ENCODE measurements around the gene SSRP1.

The SSRP1 gene

DNA sequence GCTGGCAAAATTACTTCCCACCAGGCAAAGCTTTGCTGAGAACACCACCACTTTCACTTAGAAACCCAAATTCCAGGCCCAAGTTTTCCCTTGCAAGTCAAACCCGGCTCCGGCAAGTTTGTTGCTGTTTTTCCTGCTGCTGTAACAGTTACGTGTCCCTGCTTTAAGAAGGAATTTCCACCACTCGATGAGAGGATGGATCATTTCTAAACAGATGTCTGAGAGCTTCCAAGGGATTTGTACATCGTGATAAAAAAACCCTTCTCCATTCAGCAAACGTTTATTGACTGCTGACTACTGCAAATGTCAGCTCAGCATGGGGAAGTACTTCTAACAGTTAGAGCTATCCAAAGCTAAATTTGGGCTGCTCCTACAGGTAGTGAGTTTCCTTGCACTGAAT is 22.2 kb upstream of the SSRP1 start:
- no peak for DNase-seq (ENCODE audit: low read depth)
- TF ChIP-seq, protein P1, sequence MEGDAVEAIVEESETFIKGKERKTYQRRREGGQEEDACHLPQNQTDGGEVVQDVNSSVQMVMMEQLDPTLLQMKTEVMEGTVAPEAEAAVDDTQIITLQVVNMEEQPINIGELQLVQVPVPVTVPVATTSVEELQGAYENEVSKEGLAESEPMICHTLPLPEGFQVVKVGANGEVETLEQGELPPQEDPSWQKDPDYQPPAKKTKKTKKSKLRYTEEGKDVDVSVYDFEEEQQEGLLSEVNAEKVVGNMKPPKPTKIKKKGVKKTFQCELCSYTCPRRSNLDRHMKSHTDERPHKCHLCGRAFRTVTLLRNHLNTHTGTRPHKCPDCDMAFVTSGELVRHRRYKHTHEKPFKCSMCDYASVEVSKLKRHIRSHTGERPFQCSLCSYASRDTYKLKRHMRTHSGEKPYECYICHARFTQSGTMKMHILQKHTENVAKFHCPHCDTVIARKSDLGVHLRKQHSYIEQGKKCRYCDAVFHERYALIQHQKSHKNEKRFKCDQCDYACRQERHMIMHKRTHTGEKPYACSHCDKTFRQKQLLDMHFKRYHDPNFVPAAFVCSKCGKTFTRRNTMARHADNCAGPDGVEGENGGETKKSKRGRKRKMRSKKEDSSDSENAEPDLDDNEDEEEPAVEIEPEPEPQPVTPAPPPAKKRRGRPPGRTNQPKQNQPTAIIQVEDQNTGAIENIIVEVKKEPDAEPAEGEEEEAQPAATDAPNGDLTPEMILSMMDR (IDR thresholded peaks at IDR 0.05; ENCODE audit: low read depth, low read length), result no peak
- TF ChIP-seq POLR2A (IDR thresholded peaks at IDR 0.05; ENCODE audit: extremely low read depth, insufficient read length) (no peak), MAX (IDR thresholded peaks at IDR 0.05; ENCODE audit: low read depth, low read length) (no peak)
- H3K4me3 ChIP-seq (ENCODE audit: low read depth, low read length), result no peak overlapping the region

DNA sequence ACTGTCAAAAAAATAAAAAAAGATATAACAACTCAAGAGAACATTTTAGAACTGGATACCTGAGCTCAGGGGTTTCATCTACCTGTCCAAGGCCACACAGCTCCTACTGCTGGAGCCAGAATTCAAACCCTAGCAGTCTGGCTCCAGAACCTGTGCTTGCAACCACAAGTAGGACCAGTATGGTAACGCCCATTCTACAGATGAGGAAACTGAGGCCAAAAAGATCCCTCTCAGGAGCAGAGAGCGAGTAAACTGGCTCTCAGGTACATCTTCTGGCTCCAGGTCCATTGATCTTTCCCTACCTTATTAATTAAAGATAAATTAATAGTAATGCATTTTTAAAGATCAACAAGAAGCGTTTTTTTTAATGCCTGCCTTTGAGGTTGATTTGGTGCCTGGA is 21.6 kb upstream of the SSRP1 start:
- H3K4me3 ChIP-seq (ENCODE audit: low read depth, low read length), result no peak overlapping the region
- TF ChIP-seq MYC (IDR thresholded peaks at IDR 0.05; ENCODE audit: low read depth, low read length) (no peak), POLR2A (IDR thresholded peaks at IDR 0.05; ENCODE audit: extremely low read depth, insufficient read length) (no peak), MAX (IDR thresholded peaks at IDR 0.05; ENCODE audit: low read depth, low read length) (no peak)
- TF ChIP-seq, protein P1 (IDR thresholded peaks at IDR 0.05; ENCODE audit: low read depth, low read length), result no peak
- no peak for DNase-seq (ENCODE audit: low read depth)

DNA sequence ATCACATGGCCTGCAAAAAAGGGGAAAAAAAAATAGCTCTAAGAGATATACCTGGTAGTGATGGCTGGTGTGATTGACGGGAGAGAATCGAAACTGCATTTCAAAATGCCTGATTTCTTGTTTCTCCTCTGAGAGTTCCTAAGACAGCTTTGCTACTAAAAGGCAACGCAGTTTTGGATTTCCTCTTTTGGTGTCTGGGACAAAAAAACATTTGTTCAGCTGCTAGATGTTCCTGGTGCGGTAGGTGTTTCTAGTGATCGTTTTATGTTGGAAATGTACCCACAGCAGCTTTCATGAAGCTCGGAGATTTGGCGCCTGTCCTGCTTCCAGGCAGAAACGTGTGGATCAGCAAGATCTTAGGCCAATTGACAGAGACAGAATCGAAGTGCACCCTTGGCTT is 20.6 kb upstream of the SSRP1 start:
- TF ChIP-seq POLR2A (IDR thresholded peaks at IDR 0.05; ENCODE audit: extremely low read depth, insufficient read length), result no peak
- TF ChIP-seq MAX (IDR thresholded peaks at IDR 0.05; ENCODE audit: low read depth, low read length), result no peak
- TF ChIP-seq, protein P1 (IDR thresholded peaks at IDR 0.05; ENCODE audit: low read depth, low read length), result no peak
- no peak for TF ChIP-seq MYC (IDR thresholded peaks at IDR 0.05; ENCODE audit: low read depth, low read length)
- H3K4me3 ChIP-seq (ENCODE audit: low read depth, low read length), result no peak overlapping the region
- no peak for DNase-seq (ENCODE audit: low read depth)

GRCh38 chr11:57354699-57355098 is 19.0 kb upstream of the SSRP1 start:
- H3K4me3 ChIP-seq (ENCODE audit: low read depth, low read length), result no peak overlapping the region
- TF ChIP-seq POLR2A (IDR thresholded peaks at IDR 0.05; ENCODE audit: extremely low read depth, insufficient read length) (no peak), MYC (IDR thresholded peaks at IDR 0.05; ENCODE audit: low read depth, low read length) (no peak), MAX (IDR thresholded peaks at IDR 0.05; ENCODE audit: low read depth, low read length) (no peak)
- TF ChIP-seq, protein P1 (IDR thresholded peaks at IDR 0.05; ENCODE audit: low read depth, low read length), result no peak
- no peak for DNase-seq (ENCODE audit: low read depth)

- TF ChIP-seq, protein P1 (IDR thresholded peaks at IDR 0.05; ENCODE audit: low read depth, low read length), result no peak
- TF ChIP-seq MAX (IDR thresholded peaks at IDR 0.05; ENCODE audit: low read depth, low read length), result no peak
- no peak for TF ChIP-seq POLR2A (IDR thresholded peaks at IDR 0.05; ENCODE audit: extremely low read depth, insufficient read length)
- TF ChIP-seq MYC (IDR thresholded peaks at IDR 0.05; ENCODE audit: low read depth, low read length), result no peak
- no peak for DNase-seq (ENCODE audit: low read depth)
- no peak overlapping the region for H3K4me3 ChIP-seq (ENCODE audit: low read depth, low read length)
Observed at GRCh38 chr11:57353852-57354251, 18.2 kb upstream of the SSRP1 start.

DNA sequence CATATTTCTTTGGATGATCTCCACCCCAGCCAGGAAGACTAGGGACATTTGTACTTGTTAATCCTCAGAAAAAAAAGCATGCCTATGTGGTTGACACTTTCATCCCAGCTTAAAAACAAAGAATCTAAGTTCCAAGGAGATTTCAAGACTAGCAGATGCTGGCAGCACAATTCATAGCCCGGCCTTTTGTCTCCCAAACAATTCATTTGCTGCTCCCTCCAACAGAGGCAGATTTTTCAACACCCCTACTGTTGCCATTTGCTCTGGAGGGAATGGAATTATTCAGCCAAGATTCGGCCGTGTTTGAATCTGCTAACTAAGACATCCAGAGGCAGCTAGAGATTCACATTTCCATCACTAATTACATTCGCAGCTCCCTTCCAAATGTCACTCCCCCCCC is 17.8 kb upstream of the SSRP1 start:
- no peak overlapping the region for H3K4me3 ChIP-seq (ENCODE audit: low read depth, low read length)
- no peak for DNase-seq (ENCODE audit: low read depth)
- no peak for TF ChIP-seq MYC (IDR thresholded peaks at IDR 0.05; ENCODE audit: low read depth, low read length)
- TF ChIP-seq POLR2A (IDR thresholded peaks at IDR 0.05; ENCODE audit: extremely low read depth, insufficient read length), result no peak
- TF ChIP-seq, protein P1 (IDR thresholded peaks at IDR 0.05; ENCODE audit: low read depth, low read length), result no peak
- no peak for TF ChIP-seq MAX (IDR thresholded peaks at IDR 0.05; ENCODE audit: low read depth, low read length)

Measured in NB4 (cell line).